Loucy (cell line): ENCODE data around the gene SOX30.
"Not testable (repeated sequence)": the region's sequence is repeated elsewhere in the genome, so short reads cannot be mapped to it uniquely, and the experiment has no call there.

ENCODE experiments used
- H2AFZ ChIP-seq: fragments of 200-600 bp; sonication (generic); 2 replicates; pipeline ENCODE4 v1.6.0; 2016; ENCODE audit warnings: antibody characterized with exemption, mild to moderate bottlenecking, low read length, moderate library complexity
- H3F3A ChIP-seq: fragments of 200-600 bp; 2 replicates; pipeline ENCODE4 v1.6.0; 2016; ENCODE audit warnings: antibody characterized with exemption, low read depth, mild to moderate bottlenecking
- H3K27me3 ChIP-seq: fragments of 200-600 bp; sonication (generic); 2 replicates; pipeline ENCODE4 v1.6.1; 2014; ENCODE audit warnings: low read length, mild to moderate bottlenecking; ENCODE audit not compliant: insufficient read depth, poor library complexity, severe bottlenecking
- H3K36me3 ChIP-seq: fragments of 200-600 bp; sonication (generic); 2 replicates; pipeline ENCODE4 v1.6.1; 2016; ENCODE audit warnings: low read length; ENCODE audit not compliant: insufficient read depth
- H3K4me1 ChIP-seq: fragments of 200-600 bp; sonication (generic); 2 replicates; pipeline ENCODE4 v1.5.1; 2014; ENCODE audit warnings: low read length, mild to moderate bottlenecking; ENCODE audit not compliant: insufficient read depth, poor library complexity, severe bottlenecking
- H3K4me2 ChIP-seq: fragments of 200-600 bp; sonication (generic); 2 replicates; pipeline ENCODE4 v1.6.0; 2014; ENCODE audit warnings: antibody characterized with exemption, low read length, low read depth, mild to moderate bottlenecking; ENCODE audit not compliant: poor library complexity, severe bottlenecking
- H3K4me3 ChIP-seq: fragments of 200-600 bp; sonication (generic); 2 replicates; pipeline ENCODE4 v1.5.1; 2014; ENCODE audit warnings: low read length, mild to moderate bottlenecking, mixed read lengths; ENCODE audit not compliant: poor library complexity, severe bottlenecking
- H3K79me2 ChIP-seq: fragments of 200-600 bp; sonication (generic); 2 replicates; pipeline ENCODE4 v1.6.1; 2014; ENCODE audit warnings: low read length; ENCODE audit not compliant: insufficient read depth
- H3K9ac ChIP-seq: fragments of 200-600 bp; sonication (generic); 2 replicates; pipeline ENCODE4 v1.6.0; 2014; ENCODE audit warnings: mild to moderate bottlenecking, low read depth, low read length, moderate library complexity; ENCODE audit not compliant: poor library complexity, severe bottlenecking
- H3K9me2 ChIP-seq: fragments of 200-600 bp; sonication (generic); replicated peaks from 2 replicates; pipeline ENCODE4 v1.6.1; 2016; ENCODE audit warnings: low read depth, low read length, mixed read lengths
- H3K9me3 ChIP-seq: fragments of 200-600 bp; sonication (generic); 2 replicates; pipeline ENCODE4 v1.6.1; 2014; ENCODE audit warnings: mild to moderate bottlenecking, antibody characterized with exemption, low read length, low read depth; ENCODE audit not compliant: insufficient read depth
- H4K20me1 ChIP-seq: fragments of 200-600 bp; sonication (generic); 2 replicates; pipeline ENCODE4 v1.6.0; 2014; ENCODE audit warnings: antibody characterized with exemption, low read length, mild to moderate bottlenecking; ENCODE audit not compliant: insufficient read depth, poor library complexity, severe bottlenecking
- EZH2phosphoT487 ChIP-seq: fragments of 200-600 bp; IDR thresholded peaks from 2 replicates; pipeline ENCODE4 v1.6.1; 2018; ENCODE audit warnings: antibody characterized with exemption, mild to moderate bottlenecking, moderate library complexity, borderline replicate concordance
- TF ChIP-seq, protein P1 (sequence below): fragments of 200-600 bp; sonication (generic); conservative IDR thresholded peaks from 2 replicates; pipeline ENCODE4 v1.5.1; 2014; ENCODE audit warnings: mild to moderate bottlenecking, antibody characterized with exemption, low read length

The SOX30 gene

DNA sequence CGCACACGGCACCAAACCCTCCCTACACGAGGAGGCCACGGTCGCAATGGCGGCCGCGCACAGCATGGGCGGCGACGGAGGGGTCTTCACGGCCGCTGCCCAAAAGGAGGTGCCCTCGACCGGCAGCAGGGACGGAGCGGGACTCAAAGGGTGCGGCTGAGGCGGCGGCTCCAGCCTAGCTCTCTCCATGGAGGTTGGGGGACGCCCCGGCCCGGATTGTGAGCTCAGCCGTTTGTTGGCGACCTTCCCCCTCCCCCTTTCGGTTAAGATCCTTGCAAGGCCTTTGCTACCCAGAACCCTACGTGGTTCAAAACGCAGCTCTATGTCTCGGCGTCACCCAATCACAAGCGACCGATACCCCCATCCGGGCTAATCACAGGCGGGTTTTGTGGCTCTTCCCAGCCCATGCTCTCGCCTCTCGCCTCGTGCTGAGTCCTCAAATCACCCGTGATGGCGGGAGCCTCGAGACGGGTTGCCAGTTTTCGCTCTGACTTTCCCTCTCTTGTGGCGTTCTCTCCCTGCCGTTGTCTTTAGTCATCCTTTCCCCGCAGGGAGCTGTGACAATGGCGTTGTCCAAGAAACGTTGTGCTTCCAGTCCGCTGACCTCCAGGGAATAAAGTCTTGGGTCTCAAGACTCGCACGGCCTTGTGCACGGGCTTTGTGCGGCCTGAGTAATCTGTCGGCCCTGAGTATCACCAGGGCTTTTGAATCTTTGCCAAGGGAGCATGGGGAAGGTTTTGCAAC lies 38.6 kb upstream of the SOX30 start:
- Histone ChIP-seq H2AFZ (no peak overlapping the region), H3K27me3 (no peaks in the 10 kb centered on the region), H3K4me3 (no peak overlapping the region), H3K9me2 (no peaks in the 10 kb centered on the region), H4K20me1 (no peaks in the 10 kb centered on the region), H3K4me1 (no peaks in the 10 kb centered on the region), H3K79me2 (no peaks in the 10 kb centered on the region), H3K4me2 (no peak overlapping the region), H3F3A (no peaks in the 10 kb centered on the region), H3K9me3 (no peaks in the 10 kb centered on the region), H3K9ac (no peak overlapping the region), H3K36me3 (no peaks in the 10 kb centered on the region)
- TF ChIP-seq, protein P1, sequence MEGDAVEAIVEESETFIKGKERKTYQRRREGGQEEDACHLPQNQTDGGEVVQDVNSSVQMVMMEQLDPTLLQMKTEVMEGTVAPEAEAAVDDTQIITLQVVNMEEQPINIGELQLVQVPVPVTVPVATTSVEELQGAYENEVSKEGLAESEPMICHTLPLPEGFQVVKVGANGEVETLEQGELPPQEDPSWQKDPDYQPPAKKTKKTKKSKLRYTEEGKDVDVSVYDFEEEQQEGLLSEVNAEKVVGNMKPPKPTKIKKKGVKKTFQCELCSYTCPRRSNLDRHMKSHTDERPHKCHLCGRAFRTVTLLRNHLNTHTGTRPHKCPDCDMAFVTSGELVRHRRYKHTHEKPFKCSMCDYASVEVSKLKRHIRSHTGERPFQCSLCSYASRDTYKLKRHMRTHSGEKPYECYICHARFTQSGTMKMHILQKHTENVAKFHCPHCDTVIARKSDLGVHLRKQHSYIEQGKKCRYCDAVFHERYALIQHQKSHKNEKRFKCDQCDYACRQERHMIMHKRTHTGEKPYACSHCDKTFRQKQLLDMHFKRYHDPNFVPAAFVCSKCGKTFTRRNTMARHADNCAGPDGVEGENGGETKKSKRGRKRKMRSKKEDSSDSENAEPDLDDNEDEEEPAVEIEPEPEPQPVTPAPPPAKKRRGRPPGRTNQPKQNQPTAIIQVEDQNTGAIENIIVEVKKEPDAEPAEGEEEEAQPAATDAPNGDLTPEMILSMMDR, result no peak
- no peak for TF ChIP-seq EZH2phosphoT487

DNA sequence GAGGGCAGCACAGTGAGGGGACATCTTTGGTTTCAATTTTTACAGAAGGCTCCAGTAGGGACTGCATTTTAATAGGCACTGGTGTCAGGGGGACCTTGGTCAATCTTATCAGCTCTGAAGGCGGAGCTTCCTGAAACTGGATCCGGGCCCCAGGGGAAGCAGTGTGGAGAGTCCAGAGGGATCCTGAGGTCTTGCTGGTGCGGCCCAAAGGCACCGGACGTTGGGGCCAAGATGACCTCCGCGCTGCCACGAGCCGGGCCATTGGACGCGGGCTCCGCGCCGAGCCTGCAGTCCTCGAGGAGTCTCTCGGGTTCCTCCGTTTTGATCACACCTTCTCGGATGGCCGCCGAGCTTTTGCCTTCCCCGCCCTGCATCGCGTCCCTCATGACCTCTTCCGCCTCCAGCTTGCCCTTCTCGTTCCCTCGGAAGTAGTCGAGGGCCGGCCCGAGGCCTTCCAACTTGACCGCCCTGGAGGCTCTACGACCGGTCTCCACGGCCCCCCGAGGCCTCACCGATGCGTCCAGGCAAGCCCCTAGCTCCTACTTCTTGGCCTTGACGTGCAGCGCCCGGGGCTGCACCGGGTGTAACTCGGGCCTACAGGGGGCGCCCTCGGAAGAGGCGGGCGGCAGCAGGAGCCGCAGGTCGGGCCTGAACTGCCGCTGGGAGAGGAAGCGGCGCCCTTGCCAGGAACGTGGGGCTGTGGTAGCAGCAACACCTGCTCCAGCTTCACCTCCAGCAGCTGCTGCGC lies 37.9 kb upstream of the SOX30 start:
- Histone ChIP-seq H3K4me1 (no peaks in the 10 kb centered on the region), H3K9me2 (no peaks in the 10 kb centered on the region), H4K20me1 (no peaks in the 10 kb centered on the region), H2AFZ (no peak overlapping the region), H3K79me2 (no peaks in the 10 kb centered on the region), H3K27me3 (no peaks in the 10 kb centered on the region), H3K4me2 (no peak overlapping the region), H3K9ac (no peak overlapping the region), H3F3A (no peaks in the 10 kb centered on the region), H3K4me3 (no peak overlapping the region), H3K36me3 (no peaks in the 10 kb centered on the region), H3K9me3 (no peaks in the 10 kb centered on the region)
- TF ChIP-seq EZH2phosphoT487, result no peak
- TF ChIP-seq, protein P1, result no peak

DNA sequence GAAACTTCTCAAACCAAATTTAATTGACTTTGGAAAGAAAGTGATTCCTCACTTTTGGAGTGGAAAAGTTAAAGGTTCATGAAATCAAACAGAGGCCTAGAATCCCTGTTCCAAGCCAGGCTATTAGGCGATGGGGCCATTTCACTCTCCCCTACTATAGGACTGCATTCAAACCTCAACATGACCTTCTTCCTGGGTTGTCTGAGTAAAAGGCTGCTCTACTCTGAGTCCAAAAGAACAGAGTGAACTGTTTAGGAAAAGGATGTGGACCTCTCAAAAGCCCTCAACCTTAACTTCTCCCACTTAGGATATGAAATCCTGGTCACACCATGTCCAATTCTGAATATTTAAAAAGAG lies 34.9 kb upstream of the SOX30 start:
- no peak overlapping the region for H3K4me2 ChIP-seq

DNA sequence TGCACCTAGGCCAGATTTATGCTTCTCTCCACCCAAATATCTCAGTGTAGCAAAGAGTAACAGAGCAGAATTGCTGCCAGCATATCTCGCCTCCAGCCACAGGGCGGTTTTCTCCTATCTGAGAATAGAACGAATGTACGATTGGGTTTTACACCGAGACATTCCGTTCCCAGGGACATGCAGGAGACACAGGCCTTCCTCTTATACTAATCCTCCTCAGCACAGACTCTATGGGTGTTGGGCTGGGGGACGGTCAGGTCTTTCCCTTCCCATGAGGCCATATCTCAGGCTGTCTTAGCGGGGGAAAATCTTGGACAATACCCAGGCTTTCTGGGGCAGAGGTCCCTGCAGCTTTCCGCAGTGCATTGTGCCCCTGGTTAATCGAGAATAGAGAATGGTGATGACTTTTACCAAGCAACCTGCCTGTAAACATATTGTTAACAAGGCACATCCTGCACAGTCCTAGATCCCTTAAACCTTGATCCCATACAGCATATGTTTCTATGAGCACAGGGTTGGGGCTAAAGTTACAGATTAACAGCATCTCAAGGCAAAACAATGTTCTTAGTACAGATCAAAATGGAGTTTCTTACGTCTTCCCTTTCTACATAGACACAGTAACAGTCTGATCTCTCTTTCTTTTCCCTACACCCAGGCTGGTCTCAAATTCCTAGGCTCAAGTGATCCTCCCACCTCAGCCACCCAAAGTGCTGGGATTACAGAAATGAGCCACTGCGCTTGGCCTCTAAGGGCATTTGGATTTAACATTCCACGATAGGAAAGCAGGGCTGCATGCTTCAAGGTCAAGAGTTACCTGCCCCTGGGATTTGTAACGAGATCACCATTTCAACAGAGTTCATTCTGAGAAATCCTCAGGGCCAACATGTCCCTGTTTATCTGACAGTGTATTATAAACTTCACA lies 34.3 kb upstream of the SOX30 start:
- not testable (repeated sequence) for H3K4me2 ChIP-seq, H3K27me3 ChIP-seq, H3K9ac ChIP-seq, H3K36me3 ChIP-seq, H3K4me3 ChIP-seq, H4K20me1 ChIP-seq, H3K9me3 ChIP-seq, H3K9me2 ChIP-seq, H3K4me1 ChIP-seq, H3K79me2 ChIP-seq, H2AFZ ChIP-seq, H3F3A ChIP-seq

More for the DNA sequence above, 34.9 kb upstream of the SOX30 start:
- H4K20me1 ChIP-seq, result no peaks in the 10 kb centered on the region
- no peaks in the 10 kb centered on the region for H3K27me3 ChIP-seq
- TF ChIP-seq, protein P1, result no peak
- no peak for TF ChIP-seq EZH2phosphoT487
- no peak overlapping the region for H3K9ac ChIP-seq
- H3K79me2 ChIP-seq, result no peaks in the 10 kb centered on the region
- no peaks in the 10 kb centered on the region for H3K4me1 ChIP-seq
- H3K4me3 ChIP-seq, result no peak overlapping the region
- no peaks in the 10 kb centered on the region for H3K36me3 ChIP-seq
- H2AFZ ChIP-seq, result no peak overlapping the region
- no peaks in the 10 kb centered on the region for H3K9me2 ChIP-seq
- no peaks in the 10 kb centered on the region for H3F3A ChIP-seq
- H3K9me3 ChIP-seq, result no peaks in the 10 kb centered on the region
